Astrocyte of the cerebellum (primary cell): ENCODE data around the gene ATP6V1C2.
"Not testable (repeated sequence)": the region's sequence is repeated elsewhere in the genome, so short reads cannot be mapped to it uniquely, and the experiment has no call there.

Source experiments
- DNase-seq: peaks from one replicate; pipeline ENCODE4 v3.0.0-alpha.2; 2011; ENCODE audit warnings: low read depth
- H3K4me3 ChIP-seq: 2 replicates; pipeline ENCODE4 v1.5.1; 2011; ENCODE audit warnings: mild to moderate bottlenecking, low read depth, low read length, moderate library complexity
- in situ Hi-C: cut with HindIII; loops from 2 replicates; pipeline ENCODE4 v1.10.0; 2017; ENCODE audit warnings: low sequenced_read_pairs
- TF ChIP-seq, protein P1 (sequence below): IDR thresholded peaks from 2 replicates; pipeline ENCODE4 v1.5.1; 2012; ENCODE audit warnings: low read length, low read depth, moderate library complexity, mild to moderate bottlenecking; ENCODE audit errors: missing control alignments

Gene ATP6V1C2

DNA sequence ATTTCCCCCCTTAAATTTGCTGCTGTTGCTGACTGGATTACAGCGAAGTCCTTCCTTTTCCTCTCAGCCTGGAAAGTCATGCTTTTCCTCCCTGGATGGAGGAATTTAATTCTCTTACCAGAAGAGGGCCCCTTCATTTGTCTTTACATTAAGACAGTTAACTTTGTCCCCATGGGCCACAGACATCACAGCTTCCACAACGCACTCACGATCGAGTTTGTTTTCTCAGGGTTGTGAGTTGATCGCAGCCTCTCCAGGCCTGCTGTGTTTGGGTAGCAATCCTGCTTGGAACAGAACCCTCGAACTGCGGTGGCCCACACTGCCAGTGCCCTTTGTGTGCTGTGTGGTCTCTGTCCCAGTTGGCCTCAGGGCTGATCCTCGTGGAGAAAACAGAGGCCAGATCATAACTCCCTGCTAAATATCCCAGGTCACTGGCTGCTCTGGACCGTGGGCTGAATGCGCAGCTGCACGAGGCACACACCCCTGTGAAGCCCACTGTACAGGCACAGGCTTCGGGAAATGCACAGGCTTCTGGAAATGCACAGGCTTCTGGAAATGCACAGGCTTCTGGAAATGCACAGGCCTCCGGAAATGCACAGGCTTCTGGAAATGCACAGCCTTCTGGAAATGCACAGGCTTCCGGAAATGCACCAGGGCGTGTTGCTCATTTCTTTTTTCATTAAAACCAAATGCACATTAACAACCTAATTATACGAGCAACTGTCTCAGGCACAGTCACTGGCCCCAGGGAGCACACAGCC is 93.3 kb downstream of the ATP6V1C2 start:
- TF ChIP-seq, protein P1, sequence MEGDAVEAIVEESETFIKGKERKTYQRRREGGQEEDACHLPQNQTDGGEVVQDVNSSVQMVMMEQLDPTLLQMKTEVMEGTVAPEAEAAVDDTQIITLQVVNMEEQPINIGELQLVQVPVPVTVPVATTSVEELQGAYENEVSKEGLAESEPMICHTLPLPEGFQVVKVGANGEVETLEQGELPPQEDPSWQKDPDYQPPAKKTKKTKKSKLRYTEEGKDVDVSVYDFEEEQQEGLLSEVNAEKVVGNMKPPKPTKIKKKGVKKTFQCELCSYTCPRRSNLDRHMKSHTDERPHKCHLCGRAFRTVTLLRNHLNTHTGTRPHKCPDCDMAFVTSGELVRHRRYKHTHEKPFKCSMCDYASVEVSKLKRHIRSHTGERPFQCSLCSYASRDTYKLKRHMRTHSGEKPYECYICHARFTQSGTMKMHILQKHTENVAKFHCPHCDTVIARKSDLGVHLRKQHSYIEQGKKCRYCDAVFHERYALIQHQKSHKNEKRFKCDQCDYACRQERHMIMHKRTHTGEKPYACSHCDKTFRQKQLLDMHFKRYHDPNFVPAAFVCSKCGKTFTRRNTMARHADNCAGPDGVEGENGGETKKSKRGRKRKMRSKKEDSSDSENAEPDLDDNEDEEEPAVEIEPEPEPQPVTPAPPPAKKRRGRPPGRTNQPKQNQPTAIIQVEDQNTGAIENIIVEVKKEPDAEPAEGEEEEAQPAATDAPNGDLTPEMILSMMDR = peak; percentile 7
- DNase-seq = no peak
- in situ Hi-C loops = no loop called here
- H3K4me3 ChIP-seq = no peak overlapping the region

DNA sequence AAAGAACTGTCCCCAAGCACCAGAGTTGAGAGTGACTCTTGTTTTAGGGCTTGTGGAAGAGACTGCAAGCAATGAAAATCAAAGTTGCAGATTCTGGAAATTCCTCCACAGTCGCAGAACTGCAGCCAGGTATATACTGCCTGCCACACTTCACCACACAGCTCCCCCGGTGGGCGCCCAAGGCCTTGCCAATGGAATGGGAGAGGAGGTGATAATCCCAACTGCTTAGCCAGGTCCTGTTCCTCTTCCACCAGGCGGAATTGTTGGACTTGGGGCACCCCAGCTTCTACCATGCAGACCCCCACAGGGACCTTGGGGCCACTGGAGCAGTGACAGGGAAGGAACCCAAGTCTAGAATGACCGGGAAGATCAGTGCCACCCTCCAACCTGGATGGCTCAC is 96.0 kb downstream of the ATP6V1C2 start:
- DNase-seq = no peak
- no peak overlapping the region for H3K4me3 ChIP-seq
- in situ Hi-C loops = no loop called here
- TF ChIP-seq, protein P1 = peak; percentile 48

DNA sequence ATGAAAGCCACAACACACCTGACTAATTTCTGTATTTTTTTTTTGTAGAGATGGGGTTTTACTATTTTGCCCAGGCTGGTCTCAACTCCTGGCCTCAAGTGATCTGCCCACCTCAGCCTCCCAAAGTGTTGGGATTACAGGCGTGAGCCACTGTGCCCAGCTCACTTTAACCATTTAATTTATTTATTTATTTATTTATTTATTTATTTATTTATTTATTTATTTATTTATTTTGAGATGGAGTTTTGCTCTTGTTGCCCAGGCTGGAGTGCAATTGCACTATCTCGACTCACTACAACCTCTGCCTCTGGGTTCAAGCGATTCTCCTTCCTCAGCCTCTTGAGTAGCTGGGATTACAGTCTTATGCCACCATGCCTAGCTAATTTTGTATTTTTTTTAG is 96.9 kb downstream of the ATP6V1C2 start:
- in situ Hi-C loops, DNase-seq, H3K4me3 ChIP-seq: not testable (repeated sequence)

DNA sequence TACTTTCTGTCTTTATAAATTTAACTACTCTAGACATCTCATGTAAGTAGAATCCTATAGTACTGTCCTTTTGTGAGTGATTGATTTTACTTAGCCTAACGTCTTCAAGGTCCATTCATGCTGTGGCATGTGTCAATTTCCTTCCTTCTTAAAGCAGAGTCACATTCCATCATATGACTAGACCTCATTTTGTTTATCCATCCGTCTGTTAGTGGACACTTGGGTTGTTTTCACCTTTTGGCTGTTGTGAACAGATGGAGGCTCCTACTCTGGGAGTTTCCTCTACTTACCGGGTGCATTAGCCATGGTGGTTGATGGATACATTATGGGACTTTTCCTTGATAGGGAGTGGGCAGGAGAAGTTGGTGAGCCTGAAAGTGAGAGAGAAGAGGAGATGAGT is 97.6 kb downstream of the ATP6V1C2 start:
- no peak overlapping the region for H3K4me3 ChIP-seq
- TF ChIP-seq, protein P1 = no peak
- in situ Hi-C loops = no loop called here
- DNase-seq = no peak

DNA sequence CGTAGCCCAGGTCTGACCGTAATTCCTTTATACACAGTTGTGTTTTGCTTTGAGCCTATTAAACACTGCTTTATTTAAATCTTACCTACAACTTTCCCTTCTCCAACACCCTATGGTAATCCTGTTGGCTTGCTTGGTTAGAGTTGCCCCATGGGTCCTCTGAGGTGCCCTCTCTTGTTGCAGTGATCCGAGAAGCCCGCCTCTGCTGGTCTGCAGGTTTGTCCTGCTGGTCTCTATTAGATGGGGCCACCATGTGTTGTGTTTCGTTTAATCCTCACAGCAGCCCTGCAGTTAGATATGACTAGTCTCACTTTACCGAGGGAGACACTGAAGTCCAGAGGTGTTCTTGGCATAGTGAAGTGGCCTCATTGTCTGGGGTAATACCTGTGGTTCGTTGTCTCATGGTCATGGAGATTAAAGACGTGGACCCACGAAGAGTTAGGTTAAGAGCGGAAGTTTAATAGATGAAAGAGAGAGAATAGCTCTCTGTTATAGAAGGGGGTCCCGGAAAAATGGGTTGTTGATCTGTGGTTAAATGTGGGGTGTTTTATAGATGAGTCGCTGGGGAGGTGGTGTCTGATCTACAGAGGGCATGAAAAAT is 98.4 kb downstream of the ATP6V1C2 start:
- no peak overlapping the region for H3K4me3 ChIP-seq
- TF ChIP-seq, protein P1 = no peak
- DNase-seq = no peak
- in situ Hi-C loops = loop anchor here (5.0 kb wide), 1 partner anchor 312 kb away; a partner anchor contains a TSS

DNA sequence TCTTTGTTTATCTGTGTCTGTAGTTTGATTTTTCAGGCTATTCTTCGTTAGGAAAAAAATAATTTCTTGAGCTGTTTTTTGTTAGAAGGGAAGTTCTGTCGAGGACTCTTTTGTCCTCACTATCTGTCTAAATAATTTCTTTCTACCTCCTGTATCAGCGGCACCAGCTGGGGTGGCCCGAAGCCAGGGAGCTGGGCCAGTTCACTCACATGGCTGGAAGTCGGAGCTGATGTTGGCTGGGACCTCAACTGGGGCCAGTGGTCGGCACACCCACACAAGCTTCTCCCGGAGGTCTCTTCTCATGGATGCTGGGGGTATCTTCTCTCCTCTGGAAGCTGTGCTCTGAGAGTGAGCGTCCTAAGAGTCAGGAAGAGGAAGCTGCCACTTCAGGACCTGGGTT is 99.1 kb downstream of the ATP6V1C2 start:
- TF ChIP-seq, protein P1 = no peak
- no peak overlapping the region for H3K4me3 ChIP-seq
- no peak for DNase-seq
- in situ Hi-C loops = loop anchor here (5.0 kb wide), 1 partner anchor 312 kb away; a partner anchor contains a TSS
